Suprapubic skin (tissue), 4 donors: ENCODE measurements around the gene CYBC1. TPM values are rescaled to one million over a fixed set of nuclear protein-coding genes. Genes with fewer than 3 reads are reported as not detected.
"Not testable (repeated sequence)": the region's sequence is repeated elsewhere in the genome, so short reads cannot be mapped to it uniquely, and the experiment has no call there.

Experiments used
- DNase-seq, 2 donors: peaks; one replicate each; pipeline ENCODE4 v3.0.0-alpha.2; 2019; ENCODE audit warnings: low spot score in 2 of 2
- H3K27ac ChIP-seq: fragments of 200-600 bp; sonication (generic); one replicate; pipeline ENCODE4 v1.5.1; 2019
- H3K27me3 ChIP-seq: fragments of 200-600 bp; sonication (generic); one replicate; pipeline ENCODE4 v1.5.1; 2019
- H3K36me3 ChIP-seq: fragments of 200-600 bp; sonication (generic); one replicate; pipeline ENCODE4 v1.5.1; 2019
- H3K4me1 ChIP-seq: fragments of 200-600 bp; sonication (generic); one replicate; pipeline ENCODE4 v1.5.1; 2019
- H3K4me3 ChIP-seq: fragments of 200-600 bp; sonication (generic); one replicate; pipeline ENCODE4 v1.5.1; 2019; ENCODE audit warnings: mild to moderate bottlenecking
- H3K9me3 ChIP-seq: fragments of 200-600 bp; sonication (generic); one replicate; pipeline ENCODE4 v1.5.1; 2019
- EP300 ChIP-seq: sonication (generic); formaldehyde crosslinking; IDR thresholded peaks from one replicate; pipeline ENCODE4 v1.6.1; 2017; ENCODE audit warnings: antibody characterized with exemption
- POLR2A ChIP-seq, 2 donors: fragments of 450-650 bp; IDR thresholded peaks; one replicate each; pipeline ENCODE4 v1.6.1; 2017; ENCODE audit warnings: antibody characterized with exemption in 2 of 2, mild to moderate bottlenecking in 2 of 2, moderate library complexity in 2 of 2
- POLR2AphosphoS5 ChIP-seq, 3 donors: sonication (generic); formaldehyde crosslinking; IDR thresholded peaks; one replicate each; pipeline ENCODE4 v1.6.1; 2017; ENCODE audit warnings: antibody characterized with exemption in 3 of 3
- WGBS: methylation state at CpG from one replicate; pipeline ENCODE4 v1.1.5; 2018; 5-methylcytosine and 5-hydroxymethylcytosine counted together
- total RNA-seq, 4 donors: library from RNA; depleted of rRNA; stranded (reverse); fragments of >200 nt; gene quantifications; one replicate each; pipeline ENCODE4 v1.1.0, GENCODE V29; 2016
- TF ChIP-seq, protein P1 (sequence below), 2 donors: fragments of 200-600 bp in 1 of 2; fragments of 450-650 bp in 1 of 2; sonication (generic) in 1 of 2; IDR thresholded peaks; one replicate each; pipeline ENCODE4 v1.5.1; 2016 to 2019; ENCODE audit warnings: antibody characterized with exemption in 2 of 2, mild to moderate bottlenecking in 1 of 2, moderate library complexity in 1 of 2

The CYBC1 gene
- total RNA-seq, 4 donors from 2014 or later = 36.4 to 53.1 (median 45.6) TPM

DNA sequence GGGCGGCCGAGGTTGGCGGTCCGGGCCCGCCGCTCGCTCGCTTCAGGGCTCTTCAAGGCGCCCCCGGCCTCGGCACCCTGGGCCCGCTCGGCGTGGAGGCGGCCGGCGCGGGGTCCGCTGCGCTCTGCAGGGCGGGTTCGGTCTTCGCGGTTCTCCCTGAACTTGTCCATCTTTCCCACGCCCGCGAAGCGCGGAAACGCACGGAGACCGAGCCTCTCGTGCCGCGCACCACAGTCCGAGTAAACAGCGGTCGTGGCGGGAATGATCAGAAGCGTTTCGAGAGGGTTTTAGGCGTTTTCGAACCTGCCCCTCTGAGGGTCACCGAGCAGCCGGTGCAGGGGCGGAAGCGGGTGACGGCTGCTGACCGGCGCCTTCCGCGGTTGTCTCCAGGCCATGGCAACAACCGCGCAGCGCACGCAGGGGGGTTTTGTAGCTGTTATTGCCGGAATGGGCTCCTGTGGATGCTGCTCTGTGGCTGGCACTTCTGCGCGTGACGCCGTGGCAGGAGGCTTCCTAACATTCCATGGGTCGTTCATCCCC is 8.4 kb upstream of the CYBC1 start:
- Histone ChIP-seq H3K4me1 (peaks cover 33% of the 10 kb centered on the region), H3K4me3 (peak overlapping the region; percentile 79), H3K27ac (peak overlapping the region; percentile 100), H3K9me3 (no peaks in the 10 kb centered on the region), H3K36me3 (peaks cover 38% of the 10 kb centered on the region), H3K27me3 (no peaks in the 10 kb centered on the region)
- WGBS = no CpG with 5 or more reads among the region's 62 CpGs
- DNase-seq = no peak
- TF ChIP-seq POLR2AphosphoS5 (IDR thresholded peaks at IDR 0.05) = no peak
- TF ChIP-seq, protein P1, sequence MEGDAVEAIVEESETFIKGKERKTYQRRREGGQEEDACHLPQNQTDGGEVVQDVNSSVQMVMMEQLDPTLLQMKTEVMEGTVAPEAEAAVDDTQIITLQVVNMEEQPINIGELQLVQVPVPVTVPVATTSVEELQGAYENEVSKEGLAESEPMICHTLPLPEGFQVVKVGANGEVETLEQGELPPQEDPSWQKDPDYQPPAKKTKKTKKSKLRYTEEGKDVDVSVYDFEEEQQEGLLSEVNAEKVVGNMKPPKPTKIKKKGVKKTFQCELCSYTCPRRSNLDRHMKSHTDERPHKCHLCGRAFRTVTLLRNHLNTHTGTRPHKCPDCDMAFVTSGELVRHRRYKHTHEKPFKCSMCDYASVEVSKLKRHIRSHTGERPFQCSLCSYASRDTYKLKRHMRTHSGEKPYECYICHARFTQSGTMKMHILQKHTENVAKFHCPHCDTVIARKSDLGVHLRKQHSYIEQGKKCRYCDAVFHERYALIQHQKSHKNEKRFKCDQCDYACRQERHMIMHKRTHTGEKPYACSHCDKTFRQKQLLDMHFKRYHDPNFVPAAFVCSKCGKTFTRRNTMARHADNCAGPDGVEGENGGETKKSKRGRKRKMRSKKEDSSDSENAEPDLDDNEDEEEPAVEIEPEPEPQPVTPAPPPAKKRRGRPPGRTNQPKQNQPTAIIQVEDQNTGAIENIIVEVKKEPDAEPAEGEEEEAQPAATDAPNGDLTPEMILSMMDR (IDR thresholded peaks at IDR 0.05) = no peak
- TF ChIP-seq POLR2A (IDR thresholded peaks at IDR 0.05) = no peak
- no peak for TF ChIP-seq EP300

- 0% methylated on average over 9 of the region's 85 CpGs for WGBS
- Histone ChIP-seq H3K9me3 (no peaks in the 10 kb centered on the region), H3K27me3 (no peaks in the 10 kb centered on the region), H3K4me3 (peak within 1 kb of the TSS; percentile 79), H3K27ac (peak within 1 kb of the TSS; percentile 100), H3K36me3 (peaks cover 32% of the 10 kb centered on the region), H3K4me1 (peaks cover 27% of the 10 kb centered on the region)
- TF ChIP-seq POLR2A (IDR thresholded peaks at IDR 0.05) = peak; percentile 97
- TF ChIP-seq, protein P1 (IDR thresholded peaks at IDR 0.05) = no peak
- TF ChIP-seq POLR2AphosphoS5 (IDR thresholded peaks at IDR 0.05) = peak; percentile 48 to 97 (median 87)
- no peak for TF ChIP-seq EP300
- DNase-seq = peak; percentile 99
Observed at GRCh38 chr17:82458179-82458884, 7.8 kb upstream of the CYBC1 start, which contains the start of gene NARF. TSS of gene NARF (plus strand) at chr17:82458741. CDS start at chr17:82458804, 63 bp downstream.

DNA sequence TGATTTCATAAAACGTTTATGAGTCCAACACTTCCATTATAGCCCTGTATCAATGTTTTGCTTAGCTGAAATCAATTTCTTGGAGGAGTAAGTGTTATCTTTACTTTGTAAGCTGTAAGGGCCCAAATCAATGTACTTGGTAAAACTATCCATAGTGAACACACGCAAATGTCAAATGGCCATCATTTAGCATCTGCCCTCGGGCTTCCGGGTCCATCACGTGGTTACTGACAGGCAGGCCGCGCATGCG is 7.3 kb upstream of the CYBC1 start:
- no peaks in the 10 kb centered on the region for H3K9me3 ChIP-seq
- H3K4me3 ChIP-seq = peak overlapping the region; percentile 79
- H3K27me3 ChIP-seq = no peaks in the 10 kb centered on the region
- H3K27ac ChIP-seq = peak overlapping the region; percentile 100
- peaks cover 26% of the 10 kb centered on the region for H3K4me1 ChIP-seq
- peaks cover 27% of the 10 kb centered on the region for H3K36me3 ChIP-seq
- DNase-seq = no peak
- TF ChIP-seq EP300 (no peak), POLR2AphosphoS5 (IDR thresholded peaks at IDR 0.05) (no peak), POLR2A (IDR thresholded peaks at IDR 0.05) (no peak)
- TF ChIP-seq, protein P1 (IDR thresholded peaks at IDR 0.05) = no peak
- 1% methylated on average over 8 of the region's 8 CpGs for WGBS

DNA sequence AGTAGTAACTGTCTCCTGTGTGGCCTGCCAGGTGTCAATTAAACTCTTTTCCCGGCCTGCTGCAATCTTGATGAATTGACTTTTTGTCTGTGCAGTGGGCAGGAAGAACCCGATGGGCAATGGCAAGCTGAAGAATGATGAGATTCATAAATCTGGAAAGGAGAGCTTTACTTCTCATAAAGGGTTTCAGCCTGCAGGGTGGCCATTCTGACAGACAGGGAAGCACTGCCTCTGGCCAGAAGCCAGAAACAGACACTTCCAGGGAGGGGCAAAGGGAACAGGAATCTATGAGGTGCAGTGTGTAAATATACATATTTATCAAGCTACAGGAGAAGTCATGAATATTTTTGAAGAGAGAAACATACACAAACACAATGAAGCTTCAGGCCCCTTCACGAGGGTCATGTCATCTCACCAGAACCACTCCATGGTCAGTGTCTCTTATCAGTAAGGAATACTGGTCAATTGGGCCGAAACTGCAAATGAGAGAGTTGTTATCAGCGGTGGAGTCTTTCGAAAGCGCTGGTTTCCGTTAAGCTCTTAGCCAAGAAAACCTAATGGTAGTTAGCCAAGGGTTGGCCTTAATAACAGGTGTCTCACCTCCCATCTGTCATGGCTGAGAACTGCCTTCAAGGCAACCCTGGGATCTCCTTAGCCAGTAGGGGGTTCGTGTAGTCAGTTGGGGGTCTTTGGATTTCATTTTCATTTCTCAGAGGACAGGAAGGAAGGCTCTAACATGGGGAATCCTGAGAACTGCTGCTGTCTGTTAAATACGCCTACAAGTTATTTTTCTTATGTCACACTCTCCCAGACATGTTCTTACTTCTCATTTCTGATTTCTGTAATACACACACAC is 6.7 kb upstream of the CYBC1 start:
- H3K27ac ChIP-seq = peak overlapping the region; percentile 100
- WGBS = 47% methylated on average over 10 of the region's 10 CpGs
- no peak for DNase-seq
- no peaks in the 10 kb centered on the region for H3K27me3 ChIP-seq
- H3K9me3 ChIP-seq = no peaks in the 10 kb centered on the region
- peak overlapping the region; percentile 79 for H3K4me3 ChIP-seq
- H3K4me1 ChIP-seq = peaks cover 26% of the 10 kb centered on the region
- TF ChIP-seq POLR2A (IDR thresholded peaks at IDR 0.05) = no peak
- TF ChIP-seq, protein P1 (IDR thresholded peaks at IDR 0.05) = no peak
- H3K36me3 ChIP-seq = peaks cover 22% of the 10 kb centered on the region

DNA sequence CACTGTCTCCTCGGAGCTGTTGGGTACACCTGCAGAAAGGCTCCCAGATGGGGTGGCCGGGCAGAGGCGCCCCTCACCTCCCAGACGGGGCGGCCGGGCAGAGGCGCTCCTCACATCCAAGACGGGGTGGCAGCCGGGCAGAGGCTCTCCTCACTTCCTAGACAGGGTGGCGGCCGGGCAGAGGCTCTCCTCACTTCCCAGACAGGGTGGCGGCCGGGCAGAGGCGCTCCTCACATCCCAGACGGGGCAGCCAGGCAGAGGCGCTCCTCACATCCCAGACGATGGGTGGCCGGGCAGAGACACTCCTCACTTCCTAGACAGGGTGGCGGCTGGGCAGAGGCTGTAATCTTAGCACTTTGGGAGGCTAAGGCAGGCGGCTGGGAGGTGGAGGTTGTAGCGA is 3.2 kb upstream of the CYBC1 start:
- H3K4me1 ChIP-seq = peaks cover 40% of the 10 kb centered on the region
- not testable (repeated sequence) for H3K36me3 ChIP-seq, DNase-seq, H3K27ac ChIP-seq, H3K27me3 ChIP-seq, H3K9me3 ChIP-seq, H3K4me3 ChIP-seq
- WGBS = 94% methylated on average over 21 of the region's 21 CpGs

GRCh38 chr17:82453151-82453550 is 2.6 kb upstream of the CYBC1 start:
- H3K9me3 ChIP-seq, H3K36me3 ChIP-seq, DNase-seq, H3K27ac ChIP-seq, H3K27me3 ChIP-seq, H3K4me3 ChIP-seq: not testable (repeated sequence)
- 83% methylated on average over 7 of the region's 7 CpGs for WGBS
- H3K4me1 ChIP-seq = peaks cover 41% of the 10 kb centered on the region
